Measurements from ENCODE around the gene AFF3. TPM values are rescaled to one million over a fixed set of nuclear protein-coding genes. Genes with fewer than 3 reads are reported as not detected.
A peak's percentile ranks its signal among the peaks of the same experiment; 100 is the strongest.

AFF3 gene
- total RNA-seq, 1 experiment from 2014 or later, result 0.22 TPM

GRCh38 chr2:100041946-100042345 lies 100.4 kb downstream of the AFF3 start:
- no peak overlapping the region for H3K18ac ChIP-seq (ENCODE audit: insufficient read length, low read depth, low read length)
- Mint-ChIP-seq H3K4me1 (peaks cover 11 to 19% of the 10 kb centered on the region in 2 experiments), H3K4me3 (no peak overlapping the region; a peak in 1 of 5 replicates), H3K27me3 (ENCODE audit: low read depth) (peaks cover 19% of the 10 kb centered on the region), H3K9me3 (no peaks in the 10 kb centered on the region), H3K27ac (peak overlapping the region in 2 of 3 experiments; percentile 6 to 56; a peak in 4 of 7 replicates), H3K36me3 (ENCODE audit: insufficient read depth in 1 of 3, low read depth in 3 of 3) (no peaks in the 10 kb centered on the region; a peak in 1 of 7 replicates)
- H4K5ac ChIP-seq (ENCODE audit: insufficient read length, low read depth, low read length), result no peak overlapping the region
- H3K4me1 ChIP-seq (ENCODE audit: insufficient read depth, low read length), result no peaks in the 10 kb centered on the region
- H3K79me2 ChIP-seq (ENCODE audit: insufficient read depth, low read length), result no peaks in the 10 kb centered on the region
- H2BK20ac ChIP-seq (ENCODE audit: low read depth, low read length, poor library complexity, severe bottlenecking), result no peak overlapping the region
- WGBS (ENCODE audit: extremely low coverage, insufficient read length, low lambda C conversion rate), result 100% methylated on average over 1 of the region's 12 CpGs
- no peaks in the 10 kb centered on the region for H3K9me3 ChIP-seq (ENCODE audit: control insufficient read depth, low read depth, low read length)
- H3K4ac ChIP-seq (ENCODE audit: low read depth, low read length), result no peak overlapping the region
- no peaks in the 10 kb centered on the region for H3K79me1 ChIP-seq (ENCODE audit: insufficient read depth, low read depth, low read length, poor library complexity, severe bottlenecking)
- no peak overlapping the region for H3K27ac ChIP-seq (ENCODE audit: insufficient read length, low read depth, low read length)
- H3K14ac ChIP-seq (ENCODE audit: insufficient read depth, low read length), result no peak overlapping the region
- no peak overlapping the region for H2BK15ac ChIP-seq (ENCODE audit: low read depth, low read length)
- no peak overlapping the region for H2BK12ac ChIP-seq (ENCODE audit: insufficient read length, low read depth, low read length)
- H2BK120ac ChIP-seq (ENCODE audit: low read depth, low read length, poor library complexity, severe bottlenecking), result no peak overlapping the region
- H2BK5ac ChIP-seq (ENCODE audit: insufficient read length, low read length), result no peak overlapping the region
- no peak for DNase-seq
- no peak overlapping the region for H3K23ac ChIP-seq (ENCODE audit: insufficient read length, low read depth, low read length)
- no peak overlapping the region for H4K91ac ChIP-seq (ENCODE audit: insufficient read length, low read depth, low read length)
- H3K56ac ChIP-seq (ENCODE audit: insufficient read length, low read depth, low read length), result no peak overlapping the region
- no peaks in the 10 kb centered on the region for H4K20me1 ChIP-seq (ENCODE audit: control insufficient read depth, insufficient read depth, insufficient read length)
- no peaks in the 10 kb centered on the region for H3K23me2 ChIP-seq (ENCODE audit: insufficient read length, low read depth, low read length, poor library complexity, severe bottlenecking)
- H2AK5ac ChIP-seq (ENCODE audit: insufficient read length, low read length), result no peak overlapping the region
- no peak overlapping the region for H3T11ph ChIP-seq (ENCODE audit: low read length)
- H2AFZ ChIP-seq (ENCODE audit: low read length), result no peak overlapping the region
- H3K27me3 ChIP-seq (ENCODE audit: insufficient read depth, low read length), result no peaks in the 10 kb centered on the region
- H3K4me2 ChIP-seq (ENCODE audit: insufficient read depth, insufficient read length, low read length), result no peak overlapping the region
- TF ChIP-seq, protein P1, sequence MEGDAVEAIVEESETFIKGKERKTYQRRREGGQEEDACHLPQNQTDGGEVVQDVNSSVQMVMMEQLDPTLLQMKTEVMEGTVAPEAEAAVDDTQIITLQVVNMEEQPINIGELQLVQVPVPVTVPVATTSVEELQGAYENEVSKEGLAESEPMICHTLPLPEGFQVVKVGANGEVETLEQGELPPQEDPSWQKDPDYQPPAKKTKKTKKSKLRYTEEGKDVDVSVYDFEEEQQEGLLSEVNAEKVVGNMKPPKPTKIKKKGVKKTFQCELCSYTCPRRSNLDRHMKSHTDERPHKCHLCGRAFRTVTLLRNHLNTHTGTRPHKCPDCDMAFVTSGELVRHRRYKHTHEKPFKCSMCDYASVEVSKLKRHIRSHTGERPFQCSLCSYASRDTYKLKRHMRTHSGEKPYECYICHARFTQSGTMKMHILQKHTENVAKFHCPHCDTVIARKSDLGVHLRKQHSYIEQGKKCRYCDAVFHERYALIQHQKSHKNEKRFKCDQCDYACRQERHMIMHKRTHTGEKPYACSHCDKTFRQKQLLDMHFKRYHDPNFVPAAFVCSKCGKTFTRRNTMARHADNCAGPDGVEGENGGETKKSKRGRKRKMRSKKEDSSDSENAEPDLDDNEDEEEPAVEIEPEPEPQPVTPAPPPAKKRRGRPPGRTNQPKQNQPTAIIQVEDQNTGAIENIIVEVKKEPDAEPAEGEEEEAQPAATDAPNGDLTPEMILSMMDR (conservative IDR thresholded peaks at IDR 0.05), result no peak
- H4K8ac ChIP-seq (replicated peaks; ENCODE audit: insufficient read length, low read depth, low read length), result no peak overlapping the region
- no peak overlapping the region for H3K9ac ChIP-seq (ENCODE audit: extremely low read depth, insufficient read length, low read length)
